HEK293T (cell line): Measurements from ENCODE around the gene MSH5.

ENCODE experiments used
- CTCF ChIA-PET: fragments of 350-600 bp; formaldehyde crosslinking; extraction: SDS; loops from one replicate; lab custom pipeline; 2021; ENCODE audit warnings: antibody characterized with exemption, inconsistent platforms; lab: Yijun Ruan, JAX
- POLR2A ChIA-PET: fragments of 350-600 bp; formaldehyde crosslinking; extraction: SDS; loops from one replicate; lab custom pipeline; 2020; ENCODE audit warnings: antibody characterized with exemption, inconsistent platforms; lab: Yijun Ruan, JAX
- DNase-seq: peaks from one replicate; pipeline ENCODE4 v3.0.0; 2012; ENCODE audit warnings: mixed read lengths; ENCODE audit errors: extremely low spot score
- ARNT ChIP-seq: fragments of 450-650 bp; IDR thresholded peaks from 2 replicates; pipeline ENCODE4 v1.6.1; 2017; ENCODE audit warnings: mild to moderate bottlenecking
- BHLHE40 ChIP-seq: fragments of 450-650 bp; IDR thresholded peaks from 2 replicates; pipeline ENCODE4 v1.6.1; 2016; ENCODE audit warnings: mild to moderate bottlenecking, moderate library complexity, borderline replicate concordance
- CTBP1 ChIP-seq: fragments of 450-650 bp; IDR thresholded peaks from 2 replicates; pipeline ENCODE4 v1.6.1; 2016; ENCODE audit warnings: borderline replicate concordance
- ELF4 ChIP-seq: fragments of 450-650 bp; IDR thresholded peaks from 2 replicates; pipeline ENCODE4 v1.6.1; 2017; ENCODE audit warnings: antibody characterized with exemption
- FOXA1 ChIP-seq: fragments of 450-650 bp; IDR thresholded peaks from 2 replicates; pipeline ENCODE4 v1.6.1; 2016; ENCODE audit warnings: mild to moderate bottlenecking
- FOXK2 ChIP-seq: fragments of 450-650 bp; IDR thresholded peaks from 2 replicates; pipeline ENCODE4 v1.6.1; 2016; ENCODE audit warnings: mild to moderate bottlenecking
- FOXM1 ChIP-seq: fragments of 450-650 bp; IDR thresholded peaks from 2 replicates; pipeline ENCODE4 v1.6.1; 2017; ENCODE audit warnings: mild to moderate bottlenecking, borderline replicate concordance
- HDGF ChIP-seq: fragments of 450-650 bp; IDR thresholded peaks from 2 replicates; pipeline ENCODE4 v1.6.1; 2017; ENCODE audit warnings: antibody characterized with exemption, borderline replicate concordance
- L3MBTL2 ChIP-seq: fragments of 450-650 bp; conservative IDR thresholded peaks from 2 replicates; pipeline ENCODE4 v1.6.1; 2016; ENCODE audit warnings: mild to moderate bottlenecking
- LEF1 ChIP-seq: fragments of 450-650 bp; IDR thresholded peaks from 2 replicates; pipeline ENCODE4 v1.6.1; 2017; ENCODE audit warnings: mild to moderate bottlenecking, borderline replicate concordance
- NFRKB ChIP-seq: fragments of 450-650 bp; IDR thresholded peaks from 2 replicates; pipeline ENCODE4 v1.6.1; 2016; ENCODE audit warnings: mild to moderate bottlenecking, moderate library complexity
- PKNOX1 ChIP-seq: fragments of 450-650 bp; IDR thresholded peaks from 2 replicates; pipeline ENCODE4 v1.6.1; 2016
- SP1 ChIP-seq: fragments of 450-650 bp; IDR thresholded peaks from 2 replicates; pipeline ENCODE4 v1.6.1; 2017
- SUZ12 ChIP-seq: fragments of 450-650 bp; IDR thresholded peaks from 2 replicates; pipeline ENCODE4 v1.6.1; 2016; ENCODE audit warnings: mild to moderate bottlenecking
- TARDBP ChIP-seq: fragments of 450-650 bp; IDR thresholded peaks from 2 replicates; pipeline ENCODE4 v1.6.1; 2016
- ZNF384 ChIP-seq: fragments of 450-650 bp; IDR thresholded peaks from 2 replicates; pipeline ENCODE4 v1.6.1; 2016

Gene MSH5

DNA sequence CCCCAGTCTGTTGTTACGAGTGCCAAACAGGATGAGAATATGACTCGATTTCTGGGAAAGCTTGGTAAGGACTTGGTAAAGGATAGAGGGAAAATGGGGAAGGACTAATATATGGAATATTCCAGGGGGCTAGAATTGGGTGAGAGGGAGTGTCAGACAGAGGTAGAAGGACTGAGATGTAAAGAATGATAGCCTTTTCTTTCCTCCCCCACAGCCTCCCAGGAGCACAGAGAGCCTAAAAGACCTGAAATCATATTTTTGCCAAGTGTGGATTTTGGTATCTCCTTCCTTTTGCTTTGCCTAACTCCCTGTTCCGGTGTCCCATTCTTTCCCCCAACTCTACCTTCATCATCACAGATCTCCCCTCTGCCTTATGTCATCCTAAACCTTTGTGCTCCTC is 3.1 kb downstream of the MSH5 start:
- ChIA-PET POLR2A (no interaction called here), CTCF (no interaction called here)
- TF ChIP-seq FOXA1 (no peak), SP1 (no peak), BHLHE40 (no peak), PKNOX1 (no peak), ZNF384 (no peak), ARNT (no peak), ELF4 (no peak), TARDBP (no peak)
- DNase-seq = no peak

GRCh38 chr6:31744422-31744821 is 4.6 kb downstream of the MSH5 start:
- ChIA-PET CTCF (no interaction called here), POLR2A (interaction anchor here (1.5 to 1.7 kb wide), 2 partner anchors 11 to 41 kb away, joined by 3 read pairs; partner anchors contain the start of gene ABHD16A)
- TF ChIP-seq SUZ12 = no peak
- no peak for TF ChIP-seq PKNOX1
- no peak for TF ChIP-seq ZNF384
- no peak for DNase-seq

GRCh38 chr6:31749301-31750036 is 9.7 kb downstream of the MSH5 start:
- CTCF ChIA-PET = no interaction called here
- POLR2A ChIA-PET = interaction anchor here (1.0 to 5.3 kb wide), 3 partner anchors 11 to 19 kb away, joined by 3 to 57 read pairs (median 3); partner anchors contain the start of genes CLIC1 and MSH5
- TF ChIP-seq TARDBP (no peak), ZNF384 (no peak), PKNOX1 (no peak), FOXM1 (no peak), LEF1 (no peak), SP1 (no peak), ELF4 (no peak), FOXK2 (no peak)

GRCh38 chr6:31750411-31751022 is 10.7 kb downstream of the MSH5 start:
- DNase-seq = no peak
- POLR2A ChIA-PET = interaction anchor here (1.0 to 5.3 kb wide), 2 partner anchors 12 to 20 kb away, joined by 3 to 57 read pairs; partner anchors contain the start of genes CLIC1 and MSH5
- TF ChIP-seq FOXA1 (no peak), CTBP1 (no peak), FOXM1 (no peak), NFRKB (no peak), ARNT (no peak), LEF1 (no peak), SP1 (no peak), HDGF (no peak), TARDBP (no peak), ZNF384 (no peak), BHLHE40 (no peak), L3MBTL2 (no peak), PKNOX1 (no peak), FOXK2 (no peak), ELF4 (no peak), SUZ12 (no peak)
- CTCF ChIA-PET = no interaction called here

More at GRCh38 chr6:31749301-31750036, 9.7 kb downstream of the MSH5 start:
- no peak for DNase-seq

- CTCF ChIA-PET = interaction anchor here (1.3 to 2.5 kb wide), 2 partner anchors 17 to 23 kb away, joined by 3 to 7 read pairs; no protein-coding TSS in a partner anchor
- DNase-seq = no peak
- TF ChIP-seq ARNT (no peak), L3MBTL2 (no peak), LEF1 (no peak), SP1 (no peak), NFRKB (no peak), BHLHE40 (no peak), PKNOX1 (no peak), ZNF384 (no peak), CTBP1 (no peak), FOXM1 (no peak), ELF4 (no peak), FOXA1 (no peak), HDGF (no peak), SUZ12 (no peak), FOXK2 (no peak), TARDBP (no peak)
- POLR2A ChIA-PET = interaction anchor here (0.6 to 5.3 kb wide), 7 partner anchors 13 to 205 kb away, joined by 3 to 57 read pairs (median 3); partner anchors contain the start of genes CLIC1, HSPA1B, MSH5 and NFKBIL1
Observed at GRCh38 chr6:31752739-31753319, 13.0 kb downstream of the MSH5 start.
